ENCODE data around the gene APOE. TPM values are rescaled to one million over a fixed set of nuclear protein-coding genes. Genes with fewer than 3 reads are reported as not detected.
A peak's percentile ranks its signal among the peaks of the same experiment; 100 is the strongest.

The APOE gene
- total RNA-seq, 2 donors from 2014 or later, result 77.6 to 216 TPM

- ATAC-seq (peak; percentile 95), DNase-seq (peak; percentile 97 to 98 (median 98))
- Histone ChIP-seq H3K27ac (peak within 1 kb of the TSS; percentile 75 to 96 (median 93)), H3K36me3 (replicated peaks in 1 of 2; ENCODE audit: insufficient read depth in 1 of 2, low read depth in 2 of 2) (no peaks in the 10 kb centered on the region), H3K27me3 (no peaks in the 10 kb centered on the region), H3K4me1 (peaks cover 58% of the 10 kb centered on the region), H3K9me3 (no peaks in the 10 kb centered on the region), H3K4me3 (peak within 1 kb of the TSS; percentile 80 to 95)
- intact Hi-C loops (cut with DNase I), result no loop called here
- TF ChIP-seq, protein P1, sequence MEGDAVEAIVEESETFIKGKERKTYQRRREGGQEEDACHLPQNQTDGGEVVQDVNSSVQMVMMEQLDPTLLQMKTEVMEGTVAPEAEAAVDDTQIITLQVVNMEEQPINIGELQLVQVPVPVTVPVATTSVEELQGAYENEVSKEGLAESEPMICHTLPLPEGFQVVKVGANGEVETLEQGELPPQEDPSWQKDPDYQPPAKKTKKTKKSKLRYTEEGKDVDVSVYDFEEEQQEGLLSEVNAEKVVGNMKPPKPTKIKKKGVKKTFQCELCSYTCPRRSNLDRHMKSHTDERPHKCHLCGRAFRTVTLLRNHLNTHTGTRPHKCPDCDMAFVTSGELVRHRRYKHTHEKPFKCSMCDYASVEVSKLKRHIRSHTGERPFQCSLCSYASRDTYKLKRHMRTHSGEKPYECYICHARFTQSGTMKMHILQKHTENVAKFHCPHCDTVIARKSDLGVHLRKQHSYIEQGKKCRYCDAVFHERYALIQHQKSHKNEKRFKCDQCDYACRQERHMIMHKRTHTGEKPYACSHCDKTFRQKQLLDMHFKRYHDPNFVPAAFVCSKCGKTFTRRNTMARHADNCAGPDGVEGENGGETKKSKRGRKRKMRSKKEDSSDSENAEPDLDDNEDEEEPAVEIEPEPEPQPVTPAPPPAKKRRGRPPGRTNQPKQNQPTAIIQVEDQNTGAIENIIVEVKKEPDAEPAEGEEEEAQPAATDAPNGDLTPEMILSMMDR (IDR thresholded peaks at IDR 0.05), result peak in 3 of 7 experiments; percentile 26 to 35 (median 34)
- TF ChIP-seq POLR2A (IDR thresholded peaks at IDR 0.05), result peak; percentile 33 to 87 (median 79)
- WGBS, 2 donors, result 0% methylated on average over 56 to 64 of the region's 65 CpGs
Observed at GRCh38 chr19:44954649-44955504, 49.3 kb downstream of the APOE start, which contains the start of gene CLPTM1. Gene CLPTM1, plus strand, starts transcription at chr19:44955380. Its CDS starts 16 bp downstream, at chr19:44955396.

- DNase-seq, result no peak
- Histone ChIP-seq H3K27ac (peak overlapping the region; percentile 75 to 96 (median 93)), H3K4me1 (peaks cover 51% of the 10 kb centered on the region), H3K27me3 (no peaks in the 10 kb centered on the region), H3K4me3 (peak overlapping the region; percentile 80 to 95), H3K36me3 (replicated peaks in 1 of 2; ENCODE audit: insufficient read depth in 1 of 2, low read depth in 2 of 2) (no peaks in the 10 kb centered on the region), H3K9me3 (no peaks in the 10 kb centered on the region)
- intact Hi-C loops (cut with DNase I), result no loop called here
- TF ChIP-seq, protein P1 (IDR thresholded peaks at IDR 0.05), result no peak
- TF ChIP-seq POLR2A (IDR thresholded peaks at IDR 0.05), result no peak
- ATAC-seq, result peak; percentile 2
- 1 to 3% methylated on average over 10 to 35 of the region's 40 CpGs for WGBS, 2 donors
Observed at GRCh38 chr19:44955505-44956439, 50.2 kb downstream of the APOE start.

- H3K9me3 ChIP-seq, result no peaks in the 10 kb centered on the region
- intact Hi-C loops (cut with DNase I), result no loop called here
- no peak overlapping the region for H3K4me3 ChIP-seq
- no peak for TF ChIP-seq POLR2A (IDR thresholded peaks at IDR 0.05)
- TF ChIP-seq, protein P1 (IDR thresholded peaks at IDR 0.05), result no peak
- H3K36me3 ChIP-seq (replicated peaks in 1 of 2; ENCODE audit: insufficient read depth in 1 of 2, low read depth in 2 of 2), result peaks cover 0 to 1% of the 10 kb centered on the region in 2 donors
- H3K27ac ChIP-seq, result no peak overlapping the region
- H3K4me1 ChIP-seq, result peaks cover 37% of the 10 kb centered on the region
- 69 to 100% methylated on average over 2 to 7 of the region's 7 CpGs for WGBS, 2 donors
- ATAC-seq (no peak), DNase-seq (no peak)
- no peaks in the 10 kb centered on the region for H3K27me3 ChIP-seq
Observed at GRCh38 chr19:44957526-44957925, 51.9 kb downstream of the APOE start.

GRCh38 chr19:44958090-44958489, 52.5 kb downstream of the APOE start:
- DNase-seq (no peak), ATAC-seq (no peak)
- TF ChIP-seq POLR2A (IDR thresholded peaks at IDR 0.05), result no peak
- TF ChIP-seq, protein P1 (IDR thresholded peaks at IDR 0.05), result no peak
- WGBS, 2 donors, result 81 to 85% methylated on average over 9 of the region's 9 CpGs
- intact Hi-C loops (cut with DNase I), result no loop called here
- no peaks in the 10 kb centered on the region for H3K9me3 ChIP-seq
- peaks cover 0 to 2% of the 10 kb centered on the region in 2 donors for H3K36me3 ChIP-seq (replicated peaks in 1 of 2; ENCODE audit: insufficient read depth in 1 of 2, low read depth in 2 of 2)
- no peak overlapping the region for H3K27ac ChIP-seq
- H3K4me1 ChIP-seq, result peaks cover 37% of the 10 kb centered on the region
- H3K27me3 ChIP-seq, result no peaks in the 10 kb centered on the region
- no peak overlapping the region for H3K4me3 ChIP-seq

Other genes with a start within 250 kb of the APOE start
- 1 to 10 TPM; 3.9 to 5.3 TPM for gene CEACAM19, start 234.3 kb upstream of the APOE start, total RNA-seq
- 1 to 10 TPM in 1 of 2 donors, under 1 TPM in 1; 0.33 to 1.3 TPM for gene CEACAM16, start 206.6 kb upstream of the APOE start, total RNA-seq
- gene BCL3, start 157.1 kb upstream of the APOE start, total RNA-seq, result 10 to 100 TPM; 26.2 to 72.5 TPM
- 10 to 100 TPM; 18.5 to 23.6 TPM for gene CBLC, start 127.9 kb upstream of the APOE start, total RNA-seq
- 10 to 100 TPM; 89.2 to 89.3 TPM for gene BCAM, start 96.7 kb upstream of the APOE start, total RNA-seq
- gene NECTIN2, start 59.5 kb upstream of the APOE start, total RNA-seq, result 100 to 1,000 TPM in 1 of 2 donors, 10 to 100 TPM in 1; 54.0 to 137 TPM
- 10 to 100 TPM; 19.7 to 34.3 TPM for gene TOMM40, start 14.5 kb upstream of the APOE start, total RNA-seq
- gene APOC1, start 8.8 kb downstream of the APOE start, total RNA-seq, result 10 to 100 TPM in 1 of 2 donors, 1 to 10 TPM in 1; 5.4 to 24.1 TPM
- not detected for gene APOC4, start 36.4 kb downstream of the APOE start, total RNA-seq
- gene APOC2, start 40.3 kb downstream of the APOE start, total RNA-seq, result not detected
- 10 to 100 TPM; 37.1 to 48.5 TPM for gene CLPTM1, start 49.6 kb downstream of the APOE start, total RNA-seq
- 10 to 100 TPM in 1 of 2 donors, 1 to 10 TPM in 1; 8.9 to 11.9 TPM for gene RELB, start 95.7 kb downstream of the APOE start, total RNA-seq
- 10 to 100 TPM; 40.2 to 64.9 TPM for gene CLASRP, start 133.2 kb downstream of the APOE start, total RNA-seq
- gene ZNF296, start 170.7 kb downstream of the APOE start, total RNA-seq, result under 1 TPM in 1 of 2 donors, not detected in 1; 0.26 TPM
- 10 to 100 TPM; 15.8 to 19.5 TPM for gene GEMIN7, start 173.5 kb downstream of the APOE start, total RNA-seq
- 10 to 100 TPM; 16.6 to 49.8 TPM for gene PPP1R37, start 187.4 kb downstream of the APOE start, total RNA-seq

All from body of pancreas (tissue), 4 donors.